Tibial artery (tissue), 4 donors: Measurements from ENCODE around the gene SLC35F1.

Experiments
- DNase-seq, 2 donors: peaks; one replicate each; pipeline ENCODE4 v3.0.0-alpha.2; 2019
- H3K27ac ChIP-seq, 2 donors: fragments of 200-600 bp; sonication (generic) in 1 of 2; 1 replicate in 1 of 2; 2 replicates in 1 of 2; pipeline ENCODE4 v1.5.1; 2018 to 2019; ENCODE audit warnings: mild to moderate bottlenecking in 1 of 2
- H3K27me3 ChIP-seq, 2 donors: fragments of 200-600 bp; sonication (generic) in 1 of 2; one replicate each; pipeline versions ENCODE4 v1.5.1 to v1.6.0; 2016 to 2019
- H3K36me3 ChIP-seq, 3 donors: fragments of 200-600 bp; sonication (generic) in 2 of 3; one replicate each; pipeline ENCODE4 v1.5.1; 2016 to 2019; ENCODE audit warnings: mild to moderate bottlenecking in 2 of 3
- H3K4me1 ChIP-seq, 4 donors: fragments of 200-600 bp; sonication (generic) in 2 of 4; 1 replicate in 3 of 4; 2 replicates in 1 of 4; pipeline ENCODE4 v1.5.1; 2016 to 2019
- H3K4me3 ChIP-seq, 2 donors: fragments of 200-600 bp; sonication (generic) in 1 of 2; 1 replicate in 1 of 2; 2 replicates in 1 of 2; pipeline ENCODE4 v1.5.1; 2018 to 2019; ENCODE audit warnings: mild to moderate bottlenecking in 2 of 2
- H3K9me3 ChIP-seq, 3 donors: fragments of 200-600 bp; sonication (generic) in 1 of 3; one replicate each; pipeline ENCODE4 v1.5.1; 2016 to 2019
- CTCF ChIP-seq, 2 experiments: fragments of 200-600 bp in 1 of 2; fragments of 450-650 bp in 1 of 2; IDR thresholded peaks; one replicate each; pipeline ENCODE4 v1.5.1; 2017 to 2019; ENCODE audit warnings: antibody characterized with exemption in 2 of 2, mild to moderate bottlenecking in 1 of 2, moderate library complexity in 1 of 2
- intact Hi-C: fragments of 100-400 bp; cut with DNase I; formaldehyde crosslinking; loops from one replicate; pipeline ENCODE4 v1.15.0; 2023; ENCODE audit warnings: low total_unique reads

Gene SLC35F1

GRCh38 chr6:118101831-118102345 is 194.8 kb downstream of the SLC35F1 start:
- no peak overlapping the region for H3K4me3 ChIP-seq
- intact Hi-C loops, result no loop called here
- no peak for TF ChIP-seq CTCF (IDR thresholded peaks at IDR 0.05)
- H3K36me3 ChIP-seq, result no peaks in the 10 kb centered on the region
- H3K4me1 ChIP-seq, result no peaks in the 10 kb centered on the region
- DNase-seq, result no peak
- H3K27ac ChIP-seq, result no peak overlapping the region
- no peaks in the 10 kb centered on the region for H3K9me3 ChIP-seq
- no peaks in the 10 kb centered on the region for H3K27me3 ChIP-seq

- no peak for TF ChIP-seq CTCF (IDR thresholded peaks at IDR 0.05)
- intact Hi-C loops, result no loop called here
- H3K27me3 ChIP-seq, result no peaks in the 10 kb centered on the region
- no peak for DNase-seq
- H3K27ac ChIP-seq, result no peak overlapping the region
- no peaks in the 10 kb centered on the region for H3K4me1 ChIP-seq
- H3K9me3 ChIP-seq, result no peaks in the 10 kb centered on the region
- H3K36me3 ChIP-seq, result no peaks in the 10 kb centered on the region
- no peak overlapping the region for H3K4me3 ChIP-seq
Observed at GRCh38 chr6:118102401-118102800, 195.3 kb downstream of the SLC35F1 start.

- H3K4me1 ChIP-seq, result no peaks in the 10 kb centered on the region
- H3K9me3 ChIP-seq, result no peaks in the 10 kb centered on the region
- H3K27ac ChIP-seq, result no peak overlapping the region
- no peaks in the 10 kb centered on the region for H3K27me3 ChIP-seq
- DNase-seq, result no peak
- no peak overlapping the region for H3K4me3 ChIP-seq
- H3K36me3 ChIP-seq, result no peaks in the 10 kb centered on the region
- intact Hi-C loops, result no loop called here
- no peak for TF ChIP-seq CTCF (IDR thresholded peaks at IDR 0.05)
Observed at GRCh38 chr6:118103381-118104146, 196.5 kb downstream of the SLC35F1 start.

GRCh38 chr6:118122161-118122725 is 215.2 kb downstream of the SLC35F1 start:
- intact Hi-C loops, result no loop called here
- Histone ChIP-seq H3K27me3 (no peaks in the 10 kb centered on the region), H3K36me3 (no peaks in the 10 kb centered on the region), H3K4me1 (no peaks in the 10 kb centered on the region), H3K9me3 (no peaks in the 10 kb centered on the region), H3K4me3 (no peak overlapping the region), H3K27ac (no peak overlapping the region)
- no peak for TF ChIP-seq CTCF (IDR thresholded peaks at IDR 0.05)
- DNase-seq, result no peak

- no peaks in the 10 kb centered on the region for H3K36me3 ChIP-seq
- intact Hi-C loops, result no loop called here
- no peak for TF ChIP-seq CTCF (IDR thresholded peaks at IDR 0.05)
- no peak overlapping the region for H3K4me3 ChIP-seq
- H3K27ac ChIP-seq, result no peak overlapping the region
- H3K27me3 ChIP-seq, result no peaks in the 10 kb centered on the region
- no peaks in the 10 kb centered on the region for H3K4me1 ChIP-seq
- H3K9me3 ChIP-seq, result no peaks in the 10 kb centered on the region
- DNase-seq, result no peak
Observed at GRCh38 chr6:118122801-118123200, 215.7 kb downstream of the SLC35F1 start.
